OCI-LY7 (cell line): ENCODE results near the gene UBE2S. TPM values are rescaled to one million over a fixed set of nuclear protein-coding genes. Genes with fewer than 3 reads are reported as not detected.
"Not testable (repeated sequence)": the region's sequence is repeated elsewhere in the genome, so short reads cannot be mapped to it uniquely, and the experiment has no call there.

ENCODE experiments used
- Bru-seq: library from RNA; stranded (reverse); fragments of 400-500 nt; gene quantifications from one replicate; lab custom pipeline; 2021; lab: Mats Ljungman, UMichigan
- BruChase-seq, 2 experiments: library from RNA; stranded (reverse); fragments of 400-500 nt; gene quantifications; one replicate each; lab custom pipeline; 2021; lab: Mats Ljungman, UMichigan
- BruUV-seq: library from RNA; stranded (reverse); fragments of 400-500 nt; replicated peaks from 2 replicates; lab custom pipeline; 2021; lab: Mats Ljungman, UMichigan
- CTCF ChIA-PET: fragments of 300-600 bp; sonication (Branson Sonifier 250); formaldehyde crosslinking; loops from one replicate; lab custom pipeline; 2022; ENCODE audit warnings: antibody characterized with exemption; ENCODE audit not compliant: unreplicated experiment; lab: Charles Lee
- POLR2A ChIA-PET: fragments of 300-600 bp; sonication (Branson Sonifier 250); formaldehyde crosslinking; loops from one replicate; lab custom pipeline; 2022; ENCODE audit warnings: antibody characterized with exemption; lab: Charles Lee
- DNase-seq: peaks from one replicate; pipeline ENCODE4 v3.0.0-alpha.2; 2015; ENCODE audit warnings: low spot score
- H2AFZ ChIP-seq: fragments of 200-600 bp; sonication (generic), shearing (Covaris generic); 2 replicates; pipeline ENCODE4 v1.6.1; 2014; ENCODE audit warnings: mild to moderate bottlenecking, antibody characterized with exemption, low read length, moderate library complexity
- H3K27ac ChIP-seq: fragments of 200-600 bp; sonication (generic); 2 replicates; pipeline ENCODE4 v1.5.1; 2014; ENCODE audit warnings: mixed run types, low read depth, mild to moderate bottlenecking, moderate library complexity, low read length, inconsistent platforms; ENCODE audit not compliant: poor library complexity, severe bottlenecking
- H3K36me3 ChIP-seq: fragments of 200-600 bp; sonication (generic); 2 replicates; pipeline ENCODE4 v1.6.1; 2014; ENCODE audit warnings: mild to moderate bottlenecking, antibody characterized with exemption, low read length, moderate library complexity, mixed read lengths; ENCODE audit not compliant: insufficient read depth
- H3K4me1 ChIP-seq: fragments of 200-600 bp; sonication (generic); 2 replicates; pipeline ENCODE4 v1.5.1; 2014; ENCODE audit warnings: mild to moderate bottlenecking, low read length; ENCODE audit not compliant: insufficient read depth, poor library complexity, severe bottlenecking
- H3K4me2 ChIP-seq: fragments of 200-600 bp; sonication (generic); 2 replicates; pipeline ENCODE4 v1.6.1; 2014; ENCODE audit warnings: mild to moderate bottlenecking, low read length
- H3K4me3 ChIP-seq: fragments of 200-600 bp; sonication (generic); 2 replicates; pipeline ENCODE4 v1.5.1; 2014; ENCODE audit warnings: mild to moderate bottlenecking, low read depth, low read length; ENCODE audit not compliant: poor library complexity, severe bottlenecking
- H3K79me2 ChIP-seq: fragments of 200-600 bp; sonication (generic); 2 replicates; pipeline ENCODE4 v1.6.1; 2016; ENCODE audit warnings: low read depth, mild to moderate bottlenecking, low read length, moderate library complexity, mixed read lengths; ENCODE audit not compliant: insufficient read depth
- H3K9me2 ChIP-seq: fragments of 200-600 bp; sonication (generic); 2 replicates; pipeline ENCODE4 v1.6.1; 2016; ENCODE audit warnings: mild to moderate bottlenecking, low read length, mixed read lengths; ENCODE audit not compliant: insufficient read depth
- H3K9me3 ChIP-seq: fragments of 200-600 bp; sonication (generic); 2 replicates; pipeline ENCODE4 v1.6.1; 2014; ENCODE audit warnings: mild to moderate bottlenecking, mixed run types, low read length, mixed read lengths
- H4K20me1 ChIP-seq: fragments of 200-600 bp; sonication (generic); 2 replicates; pipeline ENCODE4 v1.6.1; 2014; ENCODE audit warnings: mild to moderate bottlenecking, antibody characterized with exemption, low read length, moderate library complexity, mixed read lengths; ENCODE audit not compliant: insufficient read depth
- CTCF ChIP-seq: fragments of 200-600 bp; sonication (generic); conservative IDR thresholded peaks from 2 replicates; pipeline ENCODE4 v1.5.1; 2014; ENCODE audit warnings: mild to moderate bottlenecking, antibody characterized with exemption, low read length, moderate library complexity, mixed read lengths
- EZH2phosphoT487 ChIP-seq: fragments of 200-600 bp; sonication (generic); IDR thresholded peaks from 2 replicates; pipeline ENCODE4 v1.6.1; 2018; ENCODE audit warnings: low read depth, borderline replicate concordance, mild to moderate bottlenecking, mixed run types, antibody characterized with exemption, low read length, moderate library complexity, mixed read lengths
- intact Hi-C: fragments of 100-400 bp; cut with micrococcal nuclease; formaldehyde crosslinking; loops from one replicate; pipeline ENCODE4 v1.10.0; 2022; ENCODE audit not compliant: unreplicated experiment
- long read RNA-seq: library from polyadenylated mRNA; stranded (forward); transcript quantifications from one replicate; pipeline ENCODE4 v2.0.0, GENCODE V29; 2022
- total RNA-seq, 2 experiments: library from RNA; depleted of rRNA in 1 of 2; stranded (reverse); fragments of >200 nt in 1 of 2; shearing (Covaris generic) in 1 of 2; gene quantifications; 2 replicates each; pipeline ENCODE4 v1.2.3, GENCODE V29; 2014 to 2022

UBE2S gene
- total RNA-seq (2014; rRNA removed; shearing (Covaris generic)), result 682 and 848 TPM in 2 replicates
- total RNA-seq (2022), result 285 and 321 TPM in 2 replicates
- percentile 87 among the genes with signal in this experiment for Bru-seq, nascent RNA
- percentile 86 among the genes with signal in this experiment for BruChase-seq, experiment 1, labeled RNA remaining after a 6-hour chase
- BruChase-seq, experiment 2, labeled RNA remaining after a 2-hour chase, result percentile 86 among the genes with signal in this experiment
- long read RNA-seq, transcript UBE2S-201 (4 exons, 2,548 nt), result major isoform, 1,338 of 1,381 reads
- long read RNA-seq, transcript UBE2S-202 (5 exons, 743 nt), result minor isoform, 6 of 1,381 reads
- long read RNA-seq, partial matches to known transcripts, result 8 of 1,381 reads
- long read RNA-seq, other reads (novel, unspliced or antisense), result 29 of 1,381 reads

DNA sequence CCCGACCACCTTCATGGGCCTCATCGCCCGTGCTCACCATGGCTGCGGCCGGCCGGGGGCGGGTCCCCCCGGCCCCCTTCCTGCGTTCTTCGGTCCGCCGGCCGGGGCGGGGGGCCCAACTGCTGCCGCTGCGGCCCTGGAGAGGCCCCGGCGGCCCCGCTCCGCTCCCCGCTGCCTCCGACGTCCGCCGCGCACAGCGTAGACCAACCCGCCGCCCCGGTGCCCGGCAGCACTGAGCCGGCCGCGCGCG lies at the start of gene UBE2S:
TSS of gene UBE2S (minus strand) at position 239 of the 250 bp plus-strand sequence. CDS start at position 40, 199 bp downstream.
- intact Hi-C loops, result loop anchor here (2.0 kb wide), 1 partner anchor 127 kb away; the partner anchor contains the start of gene HSPBP1
- BruUV-seq, CTCF ChIA-PET, DNase-seq, H3K9me2 ChIP-seq: not testable (repeated sequence)
- Histone ChIP-seq H3K4me2 (peak within 1 kb of the TSS; percentile 89), H3K79me2 (peaks cover 46% of the 10 kb centered on the region), H3K27ac (peak within 1 kb of the TSS; percentile 92), H3K9me3 (peaks cover 21% of the 10 kb centered on the region; the same call in 1 of the 2 replicates), H3K36me3 (peaks cover 47% of the 10 kb centered on the region), H3K4me3 (peak within 1 kb of the TSS; percentile 100), H2AFZ (peak within 1 kb of the TSS; percentile 53; the same call in 1 of the 2 replicates), H4K20me1 (peaks cover 27% of the 10 kb centered on the region), H3K4me1 (peaks cover 32% of the 10 kb centered on the region)
- POLR2A ChIA-PET, result interaction anchor here (0.6 kb wide), 1 partner anchor 231 kb away, joined by 6 read pairs; no protein-coding TSS in a partner anchor

GRCh38 chr19:55456347-55456746 lies 48.8 kb upstream of the UBE2S start:
- no peaks in the 10 kb centered on the region for H3K9me3 ChIP-seq
- H4K20me1 ChIP-seq, result no peaks in the 10 kb centered on the region
- TF ChIP-seq EZH2phosphoT487 (no peak), CTCF (no peak)
- H3K4me3 ChIP-seq, result no peak overlapping the region
- intact Hi-C loops, result no loop called here
- H3K27ac ChIP-seq, result no peak overlapping the region
- ChIA-PET CTCF (no interaction called here), POLR2A (no interaction called here)
- no TSS peak for BruUV-seq
- no peak overlapping the region for H2AFZ ChIP-seq
- no peak for DNase-seq
- H3K4me2 ChIP-seq, result no peak overlapping the region
- H3K9me2 ChIP-seq, result no peaks in the 10 kb centered on the region
- peaks cover 8% of the 10 kb centered on the region; the same call in 1 of the 2 replicates for H3K79me2 ChIP-seq
- H3K4me1 ChIP-seq, result peaks cover 13% of the 10 kb centered on the region
- peaks cover 15% of the 10 kb centered on the region for H3K36me3 ChIP-seq

DNA sequence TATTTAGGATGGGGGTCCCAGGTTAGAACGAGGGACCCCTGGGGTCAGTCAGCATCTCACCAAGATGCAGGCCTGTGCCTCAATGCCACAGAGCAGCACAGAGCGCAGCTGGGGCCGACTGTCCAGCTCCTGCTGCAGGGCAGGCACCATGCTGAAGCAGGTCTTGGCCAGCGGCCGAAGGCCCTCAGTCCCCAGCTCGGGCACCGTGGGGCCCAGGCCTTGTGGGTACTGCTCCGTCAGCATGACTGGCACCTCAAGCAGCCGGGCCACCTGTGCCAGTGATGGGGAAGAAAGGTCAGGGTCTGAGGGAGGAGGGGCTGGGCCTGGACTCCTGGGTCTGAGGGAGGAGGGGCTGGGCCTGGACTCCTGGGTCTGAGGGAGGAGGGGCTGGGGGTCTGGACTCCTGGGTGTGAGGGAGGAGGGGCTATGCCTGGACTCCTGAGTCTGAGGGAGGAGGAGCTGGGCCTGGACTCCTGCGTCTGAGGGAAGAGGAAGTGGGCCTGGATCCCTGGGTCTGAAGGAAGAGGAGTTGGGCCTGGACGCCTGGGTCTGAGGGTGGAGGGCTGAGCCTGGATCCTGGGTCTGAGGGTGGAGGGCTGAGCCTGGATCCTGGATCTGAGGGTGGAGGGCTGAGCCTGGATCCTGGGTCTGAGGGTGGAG lies 48.1 kb upstream of the UBE2S start:
- H3K4me1 ChIP-seq, result peaks cover 10% of the 10 kb centered on the region
- H3K4me2 ChIP-seq, result no peak overlapping the region
- intact Hi-C loops, result no loop called here
- no peaks in the 10 kb centered on the region for H3K9me3 ChIP-seq
- H4K20me1 ChIP-seq, result no peaks in the 10 kb centered on the region
- DNase-seq, result no peak
- H3K27ac ChIP-seq, result no peak overlapping the region
- H3K79me2 ChIP-seq, result peaks cover 6% of the 10 kb centered on the region; the same call in 1 of the 2 replicates
- H3K9me2 ChIP-seq, result no peaks in the 10 kb centered on the region
- H3K36me3 ChIP-seq, result peaks cover 15% of the 10 kb centered on the region
- no peak for TF ChIP-seq EZH2phosphoT487
- no peak for TF ChIP-seq CTCF
- H2AFZ ChIP-seq, result no peak overlapping the region
- no TSS peak for BruUV-seq
- ChIA-PET CTCF (no interaction called here), POLR2A (no interaction called here)
- H3K4me3 ChIP-seq, result no peak overlapping the region
